Urothelium cell line (cell line): ENCODE measurements around the gene FAM153A.
"Not testable (repeated sequence)": the region's sequence is repeated elsewhere in the genome, so short reads cannot be mapped to it uniquely, and the experiment has no call there.

Experiments used
- DNase-seq: peaks from one replicate; pipeline ENCODE4 v3.0.0; 2011; ENCODE audit warnings: low spot score, mixed read lengths
- FAIRE-seq: peaks from 2 replicates; lab custom pipeline; 2011; peaks lifted over from hg19 to GRCh38; lab: Jason Lieb, UNC

The FAM153A gene

DNA sequence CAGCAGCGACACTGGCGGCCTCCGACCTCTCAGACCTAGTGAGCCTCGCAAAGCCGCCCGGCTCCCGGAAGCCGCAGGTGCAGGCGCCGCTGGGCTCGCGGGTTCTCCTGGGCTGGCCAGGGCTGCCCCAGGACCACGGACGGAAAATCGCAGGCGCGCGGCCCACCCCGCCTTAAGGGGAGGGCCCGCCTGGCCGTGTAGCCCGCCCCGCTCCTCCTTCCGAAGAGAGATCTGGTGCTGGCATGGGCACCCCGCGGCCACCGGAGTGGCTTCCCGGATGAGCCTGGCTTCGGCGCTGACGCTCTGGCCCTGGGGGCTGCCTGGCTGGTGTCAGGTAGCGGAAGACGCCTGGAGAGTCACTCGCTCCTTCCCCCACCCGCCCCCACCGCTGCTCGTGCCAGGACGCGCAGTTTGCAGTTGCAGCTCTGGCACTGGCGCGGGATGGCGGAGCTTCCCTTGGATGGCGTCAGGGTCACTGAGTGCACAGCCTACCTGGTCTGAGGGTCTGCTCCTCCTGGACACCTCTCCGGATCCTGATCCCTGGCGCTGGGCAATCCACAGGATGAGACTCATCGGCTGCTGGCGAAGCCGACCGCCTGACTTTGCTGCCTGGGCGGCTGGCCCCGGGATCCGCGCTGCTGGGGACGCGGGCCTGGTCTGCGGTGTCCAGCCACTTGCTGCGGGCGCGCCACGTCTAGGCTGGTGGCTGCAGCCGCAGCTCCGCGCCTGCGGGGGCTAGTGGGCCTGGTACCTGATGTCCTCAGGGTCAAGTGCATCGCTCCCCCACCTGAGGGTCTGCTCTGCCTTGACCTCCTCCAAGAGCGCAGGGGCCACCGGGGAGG is at the start of gene FAM153A:
Gene FAM153A, minus strand, starts transcription at position 108 of the 842 bp plus-strand sequence.
- DNase-seq, FAIRE-seq: not testable (repeated sequence)

DNA sequence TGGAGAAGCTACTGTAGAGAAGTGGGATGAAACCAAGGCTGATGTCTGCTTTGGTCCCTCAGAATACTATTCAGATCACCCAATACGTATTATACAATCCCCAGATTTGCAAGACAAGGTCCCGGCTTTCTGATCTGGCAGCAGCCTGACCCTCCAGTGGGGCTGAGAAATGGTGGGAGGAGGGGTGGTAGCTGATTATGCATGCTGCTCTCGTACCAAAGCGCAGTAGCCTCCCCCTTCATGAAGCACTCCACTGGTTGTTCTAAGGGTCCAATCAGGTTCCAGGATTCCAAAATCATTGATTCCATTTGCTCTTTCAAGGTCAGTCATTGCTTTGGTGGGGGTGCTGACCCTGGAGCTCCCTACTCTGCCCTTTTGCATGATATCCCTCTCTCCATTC is 49.6 kb upstream of the FAM153A start:
- not testable (repeated sequence) for FAIRE-seq, DNase-seq

DNA sequence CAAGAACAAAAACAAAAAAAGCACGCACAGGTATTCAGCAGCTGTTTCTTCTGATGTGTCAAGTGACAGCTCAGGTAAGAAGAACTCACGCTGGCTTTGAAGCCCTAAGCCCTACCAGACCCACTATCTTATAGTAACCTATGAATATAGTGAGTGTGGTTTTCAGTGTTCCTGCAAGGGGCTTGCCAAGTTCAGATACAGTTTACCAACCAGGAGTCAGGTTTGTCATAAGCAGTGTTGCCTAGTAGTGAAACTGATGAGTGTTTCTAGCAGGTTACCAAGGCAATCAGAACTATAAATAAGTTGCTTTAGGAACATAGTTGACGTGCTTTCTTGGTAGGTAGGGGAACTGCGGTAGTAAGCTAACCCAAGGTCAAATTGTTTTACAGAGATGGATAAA is 43.4 kb upstream of the FAM153A start:
- DNase-seq, FAIRE-seq: not testable (repeated sequence)

DNA sequence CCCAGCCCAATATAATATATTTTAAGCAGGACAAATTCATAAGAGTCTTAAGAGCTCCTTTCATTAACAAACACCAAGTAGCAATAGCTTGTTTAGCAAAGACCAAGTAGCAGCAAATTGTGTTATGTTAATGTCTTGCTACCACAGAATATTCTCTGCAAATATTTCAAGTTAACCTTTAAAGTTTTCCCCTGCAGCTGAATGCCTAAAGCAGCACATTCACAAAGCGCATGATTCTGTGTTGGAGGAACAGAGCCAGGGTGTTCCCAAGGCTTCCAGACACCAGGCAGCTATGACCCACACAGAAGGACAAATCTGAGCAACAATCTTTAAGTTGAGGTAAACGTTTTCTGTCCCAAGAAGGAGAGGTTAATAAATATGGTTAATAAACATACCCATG is 42.1 kb upstream of the FAM153A start:
- DNase-seq, FAIRE-seq: not testable (repeated sequence)

DNA sequence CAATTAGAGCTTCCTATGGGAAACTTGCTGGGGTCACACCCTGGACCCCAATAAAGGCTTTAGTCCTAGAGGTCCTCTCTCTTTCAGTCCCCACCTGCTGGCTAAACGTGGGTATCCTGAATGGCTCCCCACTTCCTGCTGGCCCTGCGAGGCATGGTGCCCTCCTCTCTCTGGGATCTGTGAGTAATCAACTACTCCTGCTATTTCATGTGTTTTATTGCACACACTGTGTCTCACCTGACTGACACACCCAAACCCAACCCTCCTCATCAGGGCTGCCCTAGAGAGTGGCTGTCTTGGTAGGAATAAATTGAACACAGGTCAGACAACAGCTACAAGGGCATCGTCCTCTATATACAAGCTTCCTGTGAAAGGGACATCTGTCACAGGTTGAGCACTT is 39.8 kb upstream of the FAM153A start:
- not testable (repeated sequence) for DNase-seq, FAIRE-seq

DNA sequence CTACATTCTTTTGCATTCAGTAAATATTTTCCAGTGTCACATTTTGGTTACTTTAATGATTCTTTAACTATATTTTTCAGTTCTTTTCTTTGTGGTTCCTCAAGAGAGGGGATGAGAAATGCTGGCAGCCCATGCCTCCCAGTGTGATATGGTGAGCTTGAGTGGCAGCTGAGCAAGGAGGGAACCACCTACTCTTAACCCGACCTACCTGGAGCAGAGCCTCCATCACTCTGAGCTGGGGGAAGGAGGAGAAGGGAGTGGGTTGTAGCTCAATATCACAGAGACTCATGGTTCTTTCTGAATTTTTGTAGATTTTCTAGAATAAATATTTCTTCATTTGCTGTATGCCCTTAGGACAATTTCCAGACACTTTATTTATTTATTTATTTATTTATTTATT is 37.0 kb upstream of the FAM153A start:
- not testable (repeated sequence) for FAIRE-seq, DNase-seq

DNA sequence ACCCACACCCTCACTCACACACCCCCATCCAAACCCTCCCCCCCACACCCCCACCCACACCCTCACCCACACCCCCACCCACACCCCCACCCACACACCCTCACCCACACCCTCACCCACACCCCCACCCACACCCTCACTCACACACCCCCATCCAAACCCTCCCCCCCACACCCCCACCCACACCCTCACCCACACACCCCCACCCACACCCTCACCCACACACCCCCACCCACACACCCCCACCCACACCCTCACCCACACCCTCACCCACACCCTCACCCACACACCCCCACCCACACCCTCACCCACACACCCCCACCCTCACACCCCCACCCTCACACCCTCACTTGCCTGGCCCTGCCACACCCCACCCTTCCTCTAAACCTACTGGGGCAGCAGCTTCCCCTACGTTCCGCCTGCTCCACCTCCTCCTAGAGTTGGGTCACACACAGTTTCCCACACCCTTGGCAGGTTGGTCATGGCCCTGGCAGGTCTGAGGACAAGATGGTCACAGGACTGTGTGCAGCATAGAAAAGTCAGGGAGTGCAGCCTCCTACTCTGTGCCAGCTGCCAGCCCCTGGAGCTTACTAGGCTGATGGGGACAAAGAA is 30.2 kb upstream of the FAM153A start:
- FAIRE-seq, result not testable (repeated sequence)

DNA sequence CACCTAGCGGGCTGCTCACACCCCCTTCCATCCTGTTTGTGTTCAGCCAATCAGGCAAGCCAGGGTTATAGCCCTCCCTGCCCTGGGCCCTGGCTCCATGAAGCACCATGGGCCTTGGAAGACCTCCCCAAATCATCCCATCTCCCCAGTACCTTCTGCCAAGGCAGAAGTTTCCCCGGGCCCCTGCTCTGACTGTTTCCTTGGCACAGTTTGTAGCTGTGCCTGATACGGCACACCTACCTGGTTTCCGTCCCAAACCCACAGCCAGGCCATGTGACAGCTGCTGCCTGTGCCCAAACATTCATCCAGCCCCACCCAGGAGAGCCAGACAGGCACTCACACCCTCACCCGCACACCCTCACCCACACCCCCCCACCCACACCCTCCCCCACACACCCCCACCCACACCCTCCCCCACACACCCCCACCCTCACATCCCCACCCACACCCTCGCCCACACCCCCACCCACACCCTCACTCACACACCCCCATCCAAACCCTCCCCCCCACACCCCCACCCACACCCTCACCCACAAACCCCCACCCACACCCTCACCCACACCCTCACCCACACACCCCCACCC is 29.6 kb upstream of the FAM153A start:
- DNase-seq, FAIRE-seq: not testable (repeated sequence)

More for the DNA sequence above, 30.2 kb upstream of the FAM153A start:
- DNase-seq, result not testable (repeated sequence)

DNA sequence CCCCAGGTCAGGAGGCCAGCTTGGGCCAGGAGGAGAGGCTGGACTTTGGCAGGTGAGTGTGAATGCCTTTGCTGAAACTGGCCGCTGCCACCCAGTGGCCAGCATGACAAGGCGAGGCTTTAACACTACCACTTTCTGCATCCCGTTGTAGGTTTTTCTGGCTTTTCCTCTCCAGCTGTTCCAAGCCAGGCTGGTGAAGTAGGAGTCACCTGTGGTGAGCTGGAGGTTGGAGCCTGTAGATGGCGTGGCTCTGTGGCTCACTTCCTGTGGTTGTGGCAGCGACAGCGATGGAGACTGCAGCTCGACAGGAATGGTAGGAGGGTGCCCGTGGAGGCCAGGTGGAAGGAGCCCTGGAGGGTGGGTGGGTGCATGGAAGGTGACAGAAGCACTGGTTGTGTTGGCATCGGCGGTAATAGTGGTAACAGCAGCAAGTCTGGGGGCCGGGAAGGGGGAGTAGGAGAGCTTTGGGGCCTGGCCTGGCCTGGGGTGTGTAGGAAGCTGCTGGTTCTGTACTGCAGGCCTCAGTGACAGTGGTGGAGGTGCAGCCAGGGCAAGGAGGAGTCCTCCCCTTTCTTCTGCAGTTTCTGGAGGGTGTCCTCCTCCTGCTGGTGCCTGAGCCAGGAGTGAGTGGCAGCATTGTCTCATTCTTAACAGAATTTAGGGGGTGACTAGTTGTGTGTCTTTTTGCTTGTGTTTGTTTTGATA is 26.7 kb upstream of the FAM153A start:
- FAIRE-seq, result peak; percentile 99
- not testable (repeated sequence) for DNase-seq

DNA sequence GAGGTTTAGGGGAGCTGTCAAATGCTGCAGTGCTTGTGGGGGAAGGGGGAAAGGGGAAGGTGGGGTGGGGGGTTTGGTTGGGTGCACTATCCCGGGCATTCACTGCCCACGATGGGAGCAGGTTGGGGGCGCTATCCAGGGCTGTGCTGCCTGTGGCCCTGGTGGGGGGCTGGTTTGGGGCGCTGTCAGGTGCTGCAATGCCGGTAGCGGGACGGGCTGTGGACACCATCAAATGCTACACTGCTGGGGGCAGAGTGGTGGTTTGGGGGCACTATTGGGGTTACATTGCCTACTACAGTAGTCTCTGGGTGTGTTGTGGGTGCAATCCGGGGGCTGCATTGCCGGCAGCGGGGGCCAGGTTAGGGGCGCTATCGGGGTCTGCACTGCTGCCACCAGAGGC is 25.7 kb upstream of the FAM153A start:
- DNase-seq, result not testable (repeated sequence)
- peak; percentile 9 for FAIRE-seq

DNA sequence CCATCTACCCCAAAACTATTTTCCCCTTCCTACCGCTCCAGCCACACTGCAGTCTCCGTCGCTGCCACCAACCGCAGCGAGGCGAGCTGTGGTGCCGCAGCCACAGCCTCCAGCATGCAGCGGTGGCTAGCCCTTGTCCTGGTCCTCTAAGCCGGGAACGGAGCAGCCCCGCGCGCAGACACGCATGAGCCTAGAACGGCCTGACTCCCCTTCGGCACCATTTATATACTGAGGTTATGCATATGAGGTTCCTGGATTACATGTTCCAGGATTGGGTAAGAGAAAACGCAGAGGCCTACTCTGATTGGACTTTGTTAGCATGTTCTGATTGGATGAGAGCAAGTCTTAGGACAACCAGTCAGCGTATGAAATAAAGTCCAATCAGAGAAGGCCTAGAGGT is 24.6 kb upstream of the FAM153A start:
- DNase-seq, result not testable (repeated sequence)
- FAIRE-seq, result peak; percentile 86

DNA sequence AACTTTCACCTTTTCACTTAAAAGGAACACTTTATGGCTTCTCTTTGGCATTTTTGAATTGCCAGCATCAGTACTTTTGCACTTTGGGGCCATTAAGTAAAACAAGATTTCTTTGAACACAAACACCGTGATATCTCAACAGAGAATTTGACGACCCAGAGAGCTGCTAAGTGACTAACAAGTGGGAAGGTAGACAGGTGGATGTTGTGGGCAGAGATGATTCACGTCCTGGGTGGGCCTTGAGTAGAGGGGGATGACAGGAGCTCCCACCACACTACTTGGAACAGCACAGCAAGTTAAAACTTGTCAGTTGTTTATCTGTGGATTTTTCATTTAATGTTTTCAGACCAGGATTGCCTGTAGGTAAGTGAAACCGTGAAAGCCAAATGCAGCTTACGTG is 18.7 kb upstream of the FAM153A start:
- DNase-seq, result not testable (repeated sequence)
- FAIRE-seq, result peak; percentile 50

DNA sequence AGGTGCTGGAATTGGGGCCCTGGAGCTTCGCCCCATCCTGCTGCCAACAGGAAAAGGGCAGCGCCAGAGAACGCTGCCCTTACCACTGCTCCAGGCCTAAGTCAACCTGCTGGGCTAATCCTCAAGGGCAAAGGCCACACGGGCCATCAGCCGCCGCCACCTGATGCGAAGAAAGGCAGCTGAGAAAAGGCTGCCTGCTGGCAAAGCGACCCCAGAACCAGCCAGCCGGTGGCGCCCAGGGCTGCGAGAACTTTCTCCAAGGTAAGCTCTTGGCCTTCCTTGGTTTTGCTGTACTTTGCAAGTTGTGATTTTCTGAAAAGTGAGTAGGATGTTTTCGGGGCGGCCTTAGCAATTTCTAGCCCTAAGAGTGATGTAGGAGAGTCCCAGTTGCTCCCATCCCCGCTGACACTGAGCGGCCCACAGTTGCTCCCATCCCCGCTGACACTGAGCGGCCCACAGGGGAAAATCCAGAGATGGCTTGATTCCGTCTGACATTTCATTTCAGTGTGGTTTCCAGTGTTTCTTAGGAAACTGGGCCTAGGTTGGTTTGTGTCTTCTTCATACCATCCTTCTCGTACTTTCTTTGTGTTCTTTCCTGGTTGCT is 15.6 kb upstream of the FAM153A start:
- DNase-seq, FAIRE-seq: not testable (repeated sequence)

DNA sequence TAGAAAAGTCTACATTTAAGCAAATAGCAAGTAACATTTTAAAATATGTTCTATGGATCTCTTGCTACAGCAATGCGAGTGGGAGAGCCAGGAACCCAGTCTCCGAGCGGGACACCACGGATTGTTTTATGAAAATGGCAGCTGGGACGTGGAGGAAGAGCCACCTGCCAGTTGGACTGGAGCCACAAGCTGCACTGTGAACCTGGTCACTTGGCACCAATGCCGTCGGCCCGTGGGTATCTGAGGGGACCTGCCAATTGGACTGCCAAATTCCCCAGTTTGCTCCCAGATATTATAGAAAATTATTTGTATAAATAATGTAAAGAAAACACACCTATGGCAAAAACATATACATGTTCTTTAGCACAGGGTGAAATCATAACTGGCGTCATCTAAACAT is 10.6 kb upstream of the FAM153A start:
- DNase-seq, FAIRE-seq: not testable (repeated sequence)

DNA sequence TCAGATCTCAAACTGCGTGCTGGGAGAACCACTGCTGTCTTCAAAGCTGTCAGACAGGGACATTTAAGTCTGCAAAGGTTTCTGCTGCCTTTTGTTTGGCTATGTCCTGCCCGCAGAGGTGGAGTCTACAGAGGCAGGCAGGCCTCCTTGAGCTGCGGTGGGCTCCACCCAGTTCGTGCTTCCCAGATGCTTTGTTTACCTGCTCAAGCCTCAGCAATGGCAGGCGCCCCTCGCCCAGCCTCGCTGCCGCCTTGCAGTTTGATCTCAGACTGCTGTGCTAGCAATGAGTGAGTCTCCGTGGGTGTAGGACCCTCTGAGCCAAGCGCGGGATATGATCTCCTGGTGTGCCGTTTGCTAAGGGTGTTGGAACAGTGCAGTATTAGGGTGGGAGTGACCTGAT is 8.9 kb upstream of the FAM153A start:
- FAIRE-seq, DNase-seq: not testable (repeated sequence)

DNA sequence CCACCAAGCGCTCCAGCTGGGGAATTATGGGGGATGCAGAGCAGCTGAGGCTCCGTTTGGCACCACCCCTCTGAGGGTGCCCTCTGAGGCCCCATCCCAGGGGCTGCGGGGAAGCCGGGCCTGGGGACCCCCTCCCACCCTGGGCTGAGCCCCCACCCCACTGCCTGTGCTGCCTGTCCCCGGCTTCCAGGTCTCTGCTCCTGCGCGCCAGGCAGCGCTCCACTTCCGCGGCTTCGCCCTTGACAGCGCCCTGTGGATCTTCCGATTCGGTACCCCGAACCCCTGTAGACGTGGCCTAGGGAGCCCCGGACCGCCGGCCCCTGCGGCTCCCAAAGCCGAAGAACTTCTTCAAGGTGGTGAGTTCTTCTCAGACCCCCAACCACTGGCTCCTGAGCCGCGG is 530 bp downstream of the FAM153A start:
- not testable (repeated sequence) for DNase-seq, FAIRE-seq

DNA sequence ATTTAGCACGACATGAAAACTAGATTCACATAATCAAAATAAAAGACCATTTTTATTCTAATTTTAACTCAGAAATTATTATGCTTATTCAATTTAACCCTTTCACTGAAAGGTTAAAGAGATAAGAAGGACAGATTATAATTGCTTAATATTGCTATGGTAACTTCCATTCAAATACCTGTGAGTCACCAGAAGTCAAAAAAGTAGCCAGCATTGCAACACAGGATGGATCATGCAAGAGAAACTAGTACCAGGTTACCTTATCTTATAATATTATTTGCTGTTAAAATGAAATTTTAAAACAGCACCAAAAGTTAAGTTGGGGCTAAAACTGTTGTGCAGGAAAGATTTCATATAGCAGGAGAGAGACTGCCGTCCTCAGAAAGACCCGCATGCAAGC is 11.5 kb downstream of the FAM153A start:
- DNase-seq, FAIRE-seq: not testable (repeated sequence)

DNA sequence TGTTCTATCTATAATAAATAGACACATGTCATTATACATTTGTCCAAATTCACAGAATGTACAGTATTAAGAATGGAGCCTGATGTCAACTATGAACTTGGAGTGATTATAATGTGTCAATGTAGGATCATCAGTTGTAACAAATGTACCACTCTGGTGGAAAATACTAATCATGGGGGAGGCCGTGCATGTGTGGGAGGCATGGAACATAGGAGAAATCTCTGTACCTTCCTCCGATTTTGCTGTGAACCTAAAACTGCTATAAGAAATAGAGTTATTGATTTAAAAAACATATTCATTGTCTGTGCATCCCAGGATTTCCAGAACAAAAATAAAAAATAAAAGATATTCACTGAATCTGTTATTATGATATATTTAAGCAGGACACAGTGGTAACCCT is 12.1 kb downstream of the FAM153A start:
- FAIRE-seq, DNase-seq: not testable (repeated sequence)

DNA sequence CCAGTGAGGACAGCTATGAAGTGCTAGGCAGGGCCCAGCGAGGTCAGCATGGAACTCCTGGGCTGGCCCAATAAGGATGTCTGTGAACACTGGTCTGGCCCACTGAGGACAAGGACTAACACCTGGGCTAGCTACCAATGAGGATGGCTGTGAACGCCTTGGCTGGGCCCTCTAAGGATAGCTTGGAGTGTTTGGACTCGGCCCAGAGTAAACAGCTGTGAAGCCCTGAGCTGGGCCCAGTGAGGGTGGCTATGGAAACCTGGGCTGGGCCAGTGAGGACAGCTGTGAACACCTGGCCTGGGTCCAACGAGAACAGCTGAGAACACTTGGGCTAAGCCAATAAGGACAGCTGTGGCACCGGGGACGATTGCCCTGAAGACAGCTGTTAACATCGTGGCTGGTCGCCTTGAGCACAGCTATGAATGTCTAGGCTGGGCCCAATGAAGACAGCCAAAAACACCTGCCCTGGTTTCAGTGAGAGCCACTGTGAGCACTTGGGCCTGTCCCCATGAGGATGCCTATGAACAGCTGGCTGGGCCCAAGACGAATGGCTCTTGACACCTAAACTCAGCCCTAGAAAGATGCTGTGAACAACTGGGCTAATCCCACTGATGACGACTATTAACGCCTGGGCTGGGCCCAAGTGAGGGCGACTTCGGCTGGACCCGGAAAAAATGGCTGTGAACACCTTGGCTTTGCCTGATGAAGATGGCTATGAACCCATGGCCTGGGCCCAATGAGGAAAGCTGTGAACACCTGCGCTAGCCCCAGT is 18.8 kb downstream of the FAM153A start:
- FAIRE-seq, DNase-seq: not testable (repeated sequence)
